Jurkat, Clone E6-1 (cell line): Measurements from ENCODE around the gene PDE1C.

Experiments used
- DNase-seq: peaks from one replicate; pipeline ENCODE4 v3.0.0-alpha.2; 2011; ENCODE audit warnings: low read depth, low spot score
- H3K4me3 ChIP-seq: 2 replicates; pipeline ENCODE4 v1.5.1; 2011; ENCODE audit warnings: mild to moderate bottlenecking, low read length, control low read depth, moderate library complexity

PDE1C gene

DNA sequence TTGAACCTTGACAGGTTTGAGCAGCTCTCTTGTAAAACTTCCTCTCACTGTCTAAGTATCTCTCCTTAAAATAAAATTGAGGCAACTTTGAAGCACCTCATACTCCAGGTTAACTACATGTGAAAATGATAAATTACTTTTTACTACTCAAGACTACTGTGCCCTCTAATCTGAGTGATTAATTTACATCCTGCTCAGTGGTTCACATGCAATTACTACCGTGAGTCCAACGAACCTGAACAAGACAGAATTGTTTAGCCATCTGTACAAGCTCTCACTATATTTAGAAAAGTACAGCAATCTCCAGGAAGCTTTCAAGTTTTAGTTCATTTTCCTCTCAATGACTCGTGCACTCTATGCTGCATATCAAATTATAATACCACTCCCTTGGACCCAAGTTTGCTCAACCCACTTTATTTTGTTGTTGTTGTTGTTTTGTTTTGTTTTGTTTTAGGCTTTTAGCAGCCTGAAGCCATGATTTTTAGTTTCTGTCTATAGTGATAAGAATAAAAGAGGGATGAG is 21.2 kb downstream of the PDE1C start:
- DNase-seq, result no peak
- H3K4me3 ChIP-seq, result no peak overlapping the region

DNA sequence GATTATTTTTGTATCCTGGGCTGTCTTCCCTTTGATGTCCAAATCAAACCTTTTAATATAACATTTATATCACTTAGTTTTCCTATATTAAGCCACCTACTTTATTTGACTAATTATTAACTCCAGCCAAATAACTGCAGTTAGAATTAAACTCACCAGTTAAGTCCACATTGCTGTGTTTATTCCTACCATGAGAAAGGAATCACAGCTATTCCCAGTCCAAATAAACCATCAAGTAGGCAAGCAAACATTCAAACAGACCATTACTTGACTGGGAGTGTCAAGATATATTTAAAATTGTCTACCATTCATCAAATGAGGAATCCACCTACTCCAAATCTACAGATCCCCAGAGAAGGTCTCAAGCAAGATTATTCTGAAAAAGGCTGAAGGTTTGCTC is 22.4 kb downstream of the PDE1C start:
- DNase-seq, result no peak
- H3K4me3 ChIP-seq, result no peak overlapping the region

DNA sequence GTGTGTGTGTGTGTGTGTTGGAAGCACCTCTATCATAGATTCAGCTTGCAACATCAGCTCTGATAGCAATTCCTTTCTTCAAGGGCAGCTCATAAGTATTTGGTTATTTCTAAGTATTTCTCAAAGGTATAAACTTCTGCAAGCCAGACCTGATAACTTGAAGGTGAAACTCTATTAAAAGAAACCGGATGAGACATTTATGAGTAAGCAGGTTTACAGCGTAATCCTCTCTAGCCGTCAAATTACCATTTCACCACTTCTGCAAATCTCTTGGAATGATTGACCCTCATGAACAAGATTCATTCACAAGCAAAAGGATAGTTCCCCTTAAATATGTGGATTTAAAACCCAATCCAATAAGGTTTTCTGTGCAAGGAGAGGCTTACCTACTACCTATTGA is 23.1 kb downstream of the PDE1C start:
- no peak for DNase-seq
- H3K4me3 ChIP-seq, result no peak overlapping the region

DNA sequence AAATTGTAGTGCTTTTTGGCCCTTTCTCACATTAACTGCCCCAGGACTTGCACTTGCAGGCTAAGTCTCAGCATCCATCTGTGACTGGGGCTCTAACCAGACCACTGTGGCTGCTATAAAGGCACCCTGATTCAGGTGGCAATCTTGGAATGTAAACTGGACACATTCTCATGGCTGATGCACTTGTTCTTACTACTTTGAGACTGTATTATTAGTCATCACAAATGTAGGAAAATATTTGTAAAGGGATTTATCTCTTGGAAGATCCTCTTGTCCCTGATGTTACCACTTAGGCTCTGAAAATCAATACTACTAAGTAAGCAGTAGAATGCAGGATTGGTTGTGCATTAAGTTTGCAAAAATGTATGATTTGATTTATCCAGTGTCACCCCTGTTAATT is 25.0 kb downstream of the PDE1C start:
- no peak for DNase-seq
- no peak overlapping the region for H3K4me3 ChIP-seq

DNA sequence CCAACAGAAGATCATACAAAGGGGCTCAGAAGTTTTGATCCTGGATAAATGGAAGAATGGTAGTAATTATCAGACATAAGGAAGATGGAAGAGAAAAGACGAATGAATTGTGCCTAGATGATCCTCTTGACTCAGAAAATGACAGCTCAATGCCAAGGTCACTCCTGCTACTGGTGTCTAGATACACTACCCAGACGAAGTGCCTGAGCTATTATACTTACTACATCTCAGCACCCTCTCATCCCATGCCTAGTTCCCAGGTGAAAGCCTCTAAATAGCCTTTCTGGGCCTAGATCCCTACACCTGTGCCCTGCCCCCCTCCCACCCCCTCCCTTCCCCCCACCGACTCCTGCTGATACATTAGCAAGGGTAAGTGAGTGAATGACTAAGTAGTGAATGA is 25.5 kb downstream of the PDE1C start:
- H3K4me3 ChIP-seq, result no peak overlapping the region
- DNase-seq, result no peak

DNA sequence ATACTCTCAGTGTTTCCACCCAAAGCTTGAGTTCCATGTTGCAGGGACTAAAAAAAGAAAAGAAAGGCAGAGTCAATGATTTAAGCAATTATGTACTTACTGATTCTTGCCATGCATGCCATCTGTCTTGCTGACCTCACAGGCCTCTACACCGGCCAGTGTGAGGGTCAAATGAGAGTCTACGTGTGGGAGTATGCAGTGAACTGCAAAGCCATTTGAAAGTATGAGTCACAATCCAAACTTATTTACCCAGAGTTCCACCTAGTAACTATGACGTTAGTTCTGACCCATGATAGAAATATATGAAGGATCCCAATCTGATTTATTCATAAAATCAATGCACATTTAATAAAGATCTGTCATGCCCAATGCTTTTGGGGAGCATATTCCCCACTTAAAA is 26.5 kb downstream of the PDE1C start:
- H3K4me3 ChIP-seq, result no peak overlapping the region
- no peak for DNase-seq

DNA sequence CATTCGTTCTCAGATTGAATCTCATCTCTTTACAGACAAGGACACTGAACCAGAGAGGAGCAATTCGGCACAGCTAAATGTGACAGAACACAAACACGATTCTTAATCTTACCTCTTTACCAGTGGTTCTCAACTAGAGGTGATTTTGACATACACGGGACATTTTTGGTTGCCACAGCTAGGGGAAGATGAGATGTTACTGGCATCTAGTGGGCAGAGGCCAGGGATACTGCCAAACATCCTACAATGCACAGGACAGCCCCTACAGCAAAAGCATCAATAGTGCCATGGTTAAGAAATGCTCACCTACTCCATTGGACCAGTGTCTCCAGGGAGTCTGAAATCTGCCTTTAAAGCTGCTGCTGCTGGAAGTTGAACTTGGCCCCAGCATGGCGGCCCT is 27.3 kb downstream of the PDE1C start:
- no peak overlapping the region for H3K4me3 ChIP-seq
- no peak for DNase-seq

DNA sequence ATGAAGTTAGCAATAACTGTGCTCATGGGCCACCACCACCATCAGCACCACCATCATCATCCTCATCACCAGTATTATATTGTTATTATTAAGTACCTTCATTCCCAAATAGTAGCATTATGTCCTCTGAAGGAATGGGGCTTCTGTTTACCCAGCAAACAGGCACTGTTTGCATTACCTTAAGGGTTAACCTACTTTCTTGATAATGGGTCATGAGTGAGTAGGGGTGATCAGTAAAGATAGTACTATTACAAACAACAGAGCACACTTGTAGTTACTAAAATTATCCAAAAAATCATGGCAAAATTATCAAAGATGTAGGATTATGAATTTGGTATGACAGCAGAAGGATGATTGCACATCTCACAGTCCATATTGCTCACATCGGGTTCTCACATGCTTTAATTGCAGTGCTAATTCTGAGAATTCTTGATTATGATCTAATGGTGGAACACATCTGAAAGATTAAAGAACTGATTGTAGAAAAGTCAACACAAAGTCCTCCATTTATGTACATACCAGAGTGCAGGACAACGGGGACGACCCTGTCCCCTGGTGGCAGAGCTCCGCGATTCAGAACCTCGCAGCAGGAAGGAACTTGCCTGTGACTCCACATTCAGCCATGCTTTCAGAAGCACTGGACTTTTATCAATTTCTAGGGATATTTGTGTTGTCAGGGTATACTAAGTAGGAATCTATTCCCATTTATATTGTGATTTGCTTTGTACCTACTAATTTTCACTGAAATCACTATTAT is 31.0 kb downstream of the PDE1C start:
- DNase-seq, result no peak
- no peak overlapping the region for H3K4me3 ChIP-seq

DNA sequence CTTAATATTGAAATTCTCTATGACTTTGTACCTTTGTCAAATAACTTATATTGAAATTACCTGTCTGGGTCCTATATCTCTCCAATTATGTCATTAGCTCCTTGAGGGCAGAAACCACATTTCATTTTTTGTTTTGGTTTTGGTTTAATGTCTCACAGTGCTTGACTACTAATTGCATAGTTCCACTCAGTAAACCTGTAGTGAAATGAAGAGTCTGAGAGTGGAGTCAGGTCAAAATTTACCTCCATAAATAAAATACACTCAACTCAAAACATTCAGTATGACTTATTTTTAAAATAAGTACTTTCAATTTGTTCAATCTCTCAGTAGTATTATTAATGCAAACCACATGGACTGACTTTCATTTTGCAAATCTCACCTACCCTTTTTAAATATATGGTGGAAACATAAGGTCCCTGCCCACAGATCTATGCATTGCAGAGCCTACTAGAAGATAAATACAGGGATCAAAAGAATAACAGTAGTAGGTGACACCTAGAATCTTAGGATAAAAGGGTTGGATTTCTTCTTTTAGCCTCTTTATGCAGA is 32.5 kb downstream of the PDE1C start:
- DNase-seq, result no peak
- H3K4me3 ChIP-seq, result no peak overlapping the region

DNA sequence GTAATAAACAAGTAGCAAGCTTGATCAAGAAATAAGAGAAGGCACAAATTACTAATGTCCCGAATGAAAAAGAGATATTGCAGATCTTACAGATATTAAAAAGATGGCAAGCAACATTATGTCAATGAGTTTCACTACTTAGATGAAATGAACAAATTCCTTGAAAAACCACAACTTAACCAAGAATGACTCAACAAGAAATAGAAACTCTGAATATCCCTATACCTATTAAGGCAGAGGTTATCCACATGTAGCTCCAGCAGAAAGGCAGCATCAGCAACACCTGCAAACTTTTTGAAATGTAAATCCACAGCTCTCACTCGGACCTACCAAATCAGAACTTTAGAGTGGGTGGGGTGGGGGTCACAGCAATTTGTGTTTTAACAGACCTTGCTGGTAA is 33.6 kb downstream of the PDE1C start:
- no peak overlapping the region for H3K4me3 ChIP-seq
- no peak for DNase-seq

DNA sequence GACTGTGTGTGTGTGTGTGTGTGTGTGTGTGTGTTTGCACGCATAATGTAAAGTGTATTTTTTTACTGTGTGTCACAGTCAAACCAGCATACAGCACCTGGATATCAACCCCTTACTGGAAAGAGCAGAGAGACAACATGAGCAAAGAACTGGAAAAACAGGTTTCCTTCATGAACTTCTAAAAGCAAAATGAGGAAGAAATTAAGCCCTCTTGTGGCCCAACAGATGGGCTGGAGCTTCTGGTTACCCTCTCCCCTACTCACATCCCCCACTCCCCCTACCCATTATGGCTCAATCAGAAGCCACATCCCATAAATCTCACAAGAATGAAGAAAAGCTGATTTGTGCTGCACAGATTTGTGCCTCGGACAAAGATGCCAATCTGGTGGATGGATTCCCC is 36.2 kb downstream of the PDE1C start:
- H3K4me3 ChIP-seq, result no peak overlapping the region
- DNase-seq, result no peak

DNA sequence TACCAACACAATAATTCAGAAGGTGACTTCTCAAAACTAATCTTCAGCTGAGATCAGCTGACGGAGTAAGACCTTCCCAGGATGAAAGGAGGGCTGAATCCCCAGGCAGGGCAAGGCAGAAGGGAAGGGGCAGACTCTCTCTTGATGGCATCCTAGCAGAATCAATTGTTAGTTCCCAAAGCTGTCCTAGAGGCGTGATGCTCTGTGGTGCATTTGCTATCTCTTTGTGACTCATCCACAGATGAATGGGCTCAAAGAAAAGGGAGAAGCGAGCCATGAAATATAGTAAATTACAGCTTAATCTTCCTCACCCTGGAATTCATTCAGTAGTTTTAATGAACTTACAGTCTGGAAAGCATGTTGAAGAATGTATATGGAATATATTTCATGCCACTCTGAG is 37.2 kb downstream of the PDE1C start:
- no peak for DNase-seq
- no peak overlapping the region for H3K4me3 ChIP-seq

DNA sequence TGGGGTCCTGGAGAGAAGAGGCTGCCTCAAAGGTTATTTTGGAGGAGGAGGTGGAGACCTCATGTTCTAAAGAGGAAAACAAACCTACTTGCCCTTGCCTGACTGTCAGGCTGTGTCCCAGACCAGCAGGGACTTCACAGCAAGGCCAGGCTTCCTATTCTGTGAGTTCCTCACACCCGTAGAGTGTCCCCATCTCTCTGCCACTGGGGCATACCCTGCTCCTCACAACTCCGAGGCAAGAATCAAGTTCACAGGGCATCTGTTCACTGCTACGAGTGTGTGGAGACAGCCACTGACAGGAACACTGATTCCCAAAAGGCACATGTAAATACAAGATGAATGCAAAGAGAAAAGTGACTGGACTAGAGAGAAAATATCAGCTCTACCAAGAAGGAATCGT is 38.0 kb downstream of the PDE1C start:
- H3K4me3 ChIP-seq, result no peak overlapping the region
- no peak for DNase-seq

DNA sequence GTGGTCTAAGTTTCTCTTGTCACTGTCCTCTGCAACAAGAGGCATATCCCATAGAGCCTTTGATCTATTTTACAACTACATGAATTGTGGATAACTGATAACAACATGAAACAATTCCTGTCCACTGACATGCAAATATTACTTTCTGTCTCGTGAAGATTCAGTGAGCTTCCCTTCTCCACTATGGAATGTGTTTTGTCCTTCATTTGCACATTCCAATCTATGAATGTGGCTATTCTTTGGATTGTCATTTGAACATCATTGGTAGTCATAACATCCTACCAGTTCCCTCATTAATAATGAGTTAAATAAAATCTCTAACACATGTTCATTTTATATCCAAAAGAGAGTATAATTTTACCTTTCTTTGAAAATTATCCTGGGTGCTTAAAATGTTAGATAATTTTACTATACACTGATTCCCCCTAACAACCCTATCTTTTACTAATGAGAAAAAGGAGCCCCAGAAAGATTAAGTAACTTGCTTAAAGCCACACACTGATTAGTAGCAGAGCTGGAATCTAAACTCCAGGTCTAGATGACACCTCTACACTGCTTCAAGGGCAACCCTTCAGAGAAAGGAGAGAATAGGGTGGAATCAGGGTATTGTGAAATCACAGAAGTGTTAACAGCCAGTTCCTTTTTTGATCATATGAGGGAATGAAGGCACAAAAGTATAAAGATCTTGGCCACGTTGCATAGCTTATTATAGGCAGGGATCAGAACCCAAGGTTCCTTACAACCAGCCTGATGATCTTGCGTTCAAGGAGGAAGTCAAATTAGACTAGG is 39.1 kb downstream of the PDE1C start:
- DNase-seq, result no peak
- no peak overlapping the region for H3K4me3 ChIP-seq

DNA sequence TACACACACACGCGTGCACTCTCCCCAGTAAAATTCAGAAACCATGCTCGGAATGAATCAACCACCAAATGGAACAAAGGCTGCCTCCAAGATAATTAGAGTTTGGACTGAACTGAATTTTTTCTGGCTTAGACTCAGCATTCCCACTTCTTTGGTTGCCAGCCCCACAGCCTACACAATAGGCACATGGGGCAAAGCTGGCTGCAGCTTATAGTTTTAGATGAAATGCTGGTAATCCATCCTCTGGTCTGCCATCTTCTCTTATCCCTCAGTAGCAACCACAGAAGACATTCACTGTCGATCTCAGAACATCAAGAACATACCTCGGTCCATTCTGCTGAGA is 44.2 kb downstream of the PDE1C start:
- no peak for DNase-seq
- H3K4me3 ChIP-seq, result no peak overlapping the region

DNA sequence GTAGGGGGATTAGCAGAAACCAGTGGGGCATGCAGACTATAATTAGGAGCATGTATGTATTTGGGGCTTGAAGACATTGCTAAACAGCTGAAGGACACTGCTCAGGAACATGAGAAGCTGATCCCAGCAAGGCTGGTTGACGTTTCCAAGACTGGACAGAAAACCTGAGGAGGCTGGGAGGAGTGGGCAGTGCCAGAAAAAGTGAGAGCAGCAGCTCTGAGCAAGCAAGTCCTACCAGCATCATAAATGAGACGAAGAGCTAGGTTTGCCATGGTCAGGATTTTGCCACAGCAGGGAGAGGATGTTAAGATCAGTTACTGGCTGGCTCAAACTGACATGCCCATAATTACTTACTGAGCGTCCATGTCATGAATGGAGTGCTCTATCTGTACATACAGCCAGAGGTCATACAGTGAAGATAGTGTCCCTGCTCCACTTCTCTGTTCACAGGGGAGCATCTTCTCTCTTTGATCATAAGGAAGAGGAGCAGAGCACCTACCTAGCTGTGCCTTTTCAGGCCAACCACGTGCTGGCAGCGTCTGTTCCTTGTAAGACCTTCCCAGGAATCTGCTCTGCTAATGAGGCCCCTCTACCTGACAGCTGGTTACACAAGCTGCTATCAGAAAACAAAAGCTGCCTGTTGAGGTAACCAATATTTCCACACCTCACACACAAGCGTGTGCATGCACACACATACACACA is 44.7 kb downstream of the PDE1C start:
- H3K4me3 ChIP-seq, result no peak overlapping the region
- DNase-seq, result no peak

DNA sequence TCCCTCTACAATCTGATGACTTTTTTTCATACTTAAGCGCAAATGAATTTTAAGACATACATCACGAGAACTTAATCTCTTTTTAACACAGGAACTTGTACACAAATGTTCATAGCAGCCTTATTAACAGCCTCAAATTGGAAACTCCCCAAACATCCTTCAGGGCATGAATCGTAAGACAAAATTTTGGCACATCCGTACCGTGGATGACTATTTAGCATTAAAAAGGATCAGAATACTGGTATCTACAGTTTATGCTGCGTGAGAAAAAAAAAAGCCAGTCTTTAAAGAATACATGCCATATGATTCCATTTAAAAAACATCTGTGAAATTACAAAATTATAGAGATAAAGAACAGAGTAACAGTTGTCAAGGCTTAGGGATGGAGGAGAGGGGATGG is 46.8 kb downstream of the PDE1C start:
- no peak for DNase-seq
- H3K4me3 ChIP-seq, result no peak overlapping the region

DNA sequence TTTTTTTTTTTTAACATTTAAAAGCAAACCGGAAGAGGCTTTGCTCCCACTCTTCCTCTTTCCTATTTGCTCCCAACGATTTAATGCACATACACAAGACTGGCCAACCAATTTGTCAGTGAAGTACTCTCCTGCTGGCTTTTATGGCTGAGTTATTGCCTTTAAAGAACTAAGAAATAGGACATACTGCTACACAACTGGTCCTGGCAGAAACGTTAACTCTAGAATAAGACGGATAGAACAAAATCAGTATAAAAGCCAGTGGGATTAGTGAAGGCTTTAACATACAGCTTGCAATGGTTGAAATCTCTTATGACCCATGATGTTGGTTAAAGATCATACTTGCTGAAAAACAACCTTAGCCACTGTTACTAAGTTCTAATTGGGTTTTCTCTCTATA is 47.2 kb downstream of the PDE1C start:
- no peak overlapping the region for H3K4me3 ChIP-seq
- DNase-seq, result no peak

DNA sequence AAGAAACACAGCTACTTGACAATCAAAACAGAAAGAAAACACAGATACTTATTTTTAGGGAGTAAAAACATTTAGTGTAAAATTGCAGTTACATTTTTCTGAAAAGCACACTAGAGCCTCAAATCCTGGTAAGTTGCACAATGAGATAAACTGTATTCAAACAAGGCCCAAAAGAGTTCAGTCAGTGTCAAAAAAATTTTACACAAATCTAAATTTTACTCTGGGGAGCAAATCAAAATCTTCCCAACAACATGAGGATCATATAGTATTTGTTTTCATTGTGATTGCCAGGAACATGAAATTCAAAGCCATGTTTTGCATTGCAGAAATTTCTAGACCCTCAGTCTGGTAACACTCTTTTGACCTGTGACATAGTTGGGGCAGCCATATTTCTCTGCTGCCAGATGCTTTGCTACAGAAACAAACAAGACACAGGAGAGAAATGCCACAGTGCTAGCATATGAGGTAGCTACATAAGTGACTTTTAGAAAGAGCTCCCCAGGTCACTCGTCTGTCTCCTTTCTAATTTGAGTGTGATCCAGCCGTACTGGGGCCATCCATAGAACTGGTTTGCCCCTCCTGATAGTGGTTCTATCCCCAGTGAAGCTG is 49.6 kb downstream of the PDE1C start:
- H3K4me3 ChIP-seq, result no peak overlapping the region
- no peak for DNase-seq
